Activated naive CD4-positive, alpha-beta T cell treated with anti-CD3 and anti-CD28 coated beads, Interleukin-2, amount 50 U/mL, for 72 hours (primary cell): ENCODE results near the gene ARRB1. TPM values are rescaled to one million over a fixed set of nuclear protein-coding genes. Genes with fewer than 3 reads are reported as not detected.
A peak's percentile ranks its signal among the peaks of the same experiment; 100 is the strongest.

Experiments used
- ATAC-seq, 2 donors: fragments of 150-1000 bp; cut with Tn5 transposase; 2 replicates each; pipeline ENCODE4 v1.10.0; 2021; ENCODE audit warnings: mild to moderate bottlenecking in 2 of 2, moderate library complexity in 2 of 2
- DNase-seq, 2 donors: peaks; one replicate each; pipeline ENCODE4 v3.0.0; 2021 to 2022; ENCODE audit warnings: low spot score in 2 of 2
- H3K27ac Mint-ChIP-seq, 2 donors: one replicate each; pipeline ENCODE4 v1.8.0; 2022; ENCODE audit warnings: mild to moderate bottlenecking in 2 of 2, mixed read lengths in 2 of 2
- H3K36me3 Mint-ChIP-seq, 2 donors: one replicate each; pipeline ENCODE4 v1.8.0; 2022; ENCODE audit warnings: mixed read lengths in 2 of 2
- H3K9me3 Mint-ChIP-seq, 2 donors: one replicate each; pipeline ENCODE4 v1.8.0; 2022; ENCODE audit warnings: mixed read lengths in 2 of 2
- total RNA-seq, 2 donors: library from RNA; stranded (reverse); gene quantifications; one replicate each; pipeline ENCODE4 v1.2.3, GENCODE V29; 2022

ARRB1 gene
- total RNA-seq, 2 donors from 2014 or later, result 11.5 to 28.9 TPM

GRCh38 chr11:75268626-75269366 lies 82.7 kb downstream of the ARRB1 start:
- Mint-ChIP-seq H3K9me3 (no peaks in the 10 kb centered on the region), H3K36me3 (no peaks in the 10 kb centered on the region), H3K27ac (no peak overlapping the region)
- DNase-seq (no peak), ATAC-seq (no peak)

GRCh38 chr11:75267171-75267970 lies 84.1 kb downstream of the ARRB1 start:
- no peak overlapping the region for H3K27ac Mint-ChIP-seq
- no peak for DNase-seq
- H3K36me3 Mint-ChIP-seq, result no peaks in the 10 kb centered on the region
- H3K9me3 Mint-ChIP-seq, result no peaks in the 10 kb centered on the region
- no peak for ATAC-seq

DNA sequence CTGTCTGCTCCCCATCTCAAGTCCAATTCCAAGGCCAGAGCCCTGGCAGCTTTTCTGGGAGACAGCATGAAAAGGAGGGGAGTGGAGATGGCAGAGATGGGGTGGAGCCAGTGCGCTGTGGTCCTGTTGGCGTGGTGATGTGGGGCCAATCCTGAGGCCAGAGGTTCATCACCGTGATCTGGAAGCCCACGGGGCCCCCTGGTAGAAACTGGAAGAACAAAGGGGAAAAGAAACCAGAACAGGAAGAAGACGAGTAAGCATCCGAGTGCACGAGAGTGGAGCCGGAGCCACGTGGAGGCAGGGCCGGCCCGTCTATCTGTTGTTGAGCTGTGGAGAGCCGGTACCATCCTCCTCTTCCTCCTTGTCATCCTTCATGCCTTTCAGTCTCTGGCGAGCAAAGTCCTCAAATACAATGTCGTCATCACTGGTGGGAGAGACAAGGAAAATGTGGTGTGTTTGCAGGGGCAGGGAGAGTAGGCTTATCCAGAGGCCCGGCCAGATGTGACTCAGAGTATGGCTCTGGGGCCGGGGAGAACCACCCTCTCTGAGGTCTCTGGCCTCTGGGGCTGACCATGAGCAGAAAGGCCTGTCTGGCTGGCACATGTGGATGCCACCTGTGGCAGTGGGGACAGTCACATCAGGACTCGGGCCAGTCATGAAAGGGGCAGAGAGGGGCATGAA lies 85.5 kb downstream of the ARRB1 start:
- ATAC-seq (no peak), DNase-seq (no peak)
- peak overlapping the region in 1 of 2 donors; percentile 45 for H3K27ac Mint-ChIP-seq
- no peaks in the 10 kb centered on the region for H3K9me3 Mint-ChIP-seq
- H3K36me3 Mint-ChIP-seq, result no peaks in the 10 kb centered on the region

GRCh38 chr11:75264971-75265370 lies 86.5 kb downstream of the ARRB1 start:
- Mint-ChIP-seq H3K27ac (no peak overlapping the region), H3K9me3 (no peaks in the 10 kb centered on the region), H3K36me3 (no peaks in the 10 kb centered on the region)
- DNase-seq (no peak), ATAC-seq (no peak)

- ATAC-seq (peak; percentile 19 to 32), DNase-seq (no peak)
- H3K36me3 Mint-ChIP-seq, result no peaks in the 10 kb centered on the region
- H3K27ac Mint-ChIP-seq, result peak overlapping the region in 1 of 2 donors; percentile 58
- H3K9me3 Mint-ChIP-seq, result no peaks in the 10 kb centered on the region
Measured at GRCh38 chr11:75264356-75264755, 87.1 kb downstream of the ARRB1 start.

DNA sequence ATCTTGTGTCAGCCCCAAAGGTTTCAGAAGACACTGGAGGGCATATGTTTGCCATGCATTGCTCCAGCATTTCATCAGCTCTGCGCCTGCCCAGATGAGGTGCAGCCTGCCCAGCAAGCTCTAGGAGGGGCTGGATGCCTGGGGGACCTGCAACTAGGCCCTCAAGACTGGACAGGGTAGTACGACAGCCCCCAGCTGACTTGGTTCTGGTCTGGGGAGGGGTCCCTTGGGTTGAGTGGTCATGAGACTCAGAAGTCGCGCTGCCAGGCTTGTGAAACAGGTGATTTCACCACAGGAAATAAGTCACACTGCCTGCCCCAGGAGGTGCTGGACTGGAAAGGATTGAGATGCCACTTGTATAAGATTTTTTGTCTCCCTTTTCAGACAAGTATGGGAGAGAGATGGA lies 87.5 kb downstream of the ARRB1 start:
- Mint-ChIP-seq H3K27ac (peak overlapping the region in 1 of 2 donors; percentile 58), H3K36me3 (no peaks in the 10 kb centered on the region), H3K9me3 (no peaks in the 10 kb centered on the region)
- DNase-seq (no peak), ATAC-seq (peak; percentile 59 to 77)

DNA sequence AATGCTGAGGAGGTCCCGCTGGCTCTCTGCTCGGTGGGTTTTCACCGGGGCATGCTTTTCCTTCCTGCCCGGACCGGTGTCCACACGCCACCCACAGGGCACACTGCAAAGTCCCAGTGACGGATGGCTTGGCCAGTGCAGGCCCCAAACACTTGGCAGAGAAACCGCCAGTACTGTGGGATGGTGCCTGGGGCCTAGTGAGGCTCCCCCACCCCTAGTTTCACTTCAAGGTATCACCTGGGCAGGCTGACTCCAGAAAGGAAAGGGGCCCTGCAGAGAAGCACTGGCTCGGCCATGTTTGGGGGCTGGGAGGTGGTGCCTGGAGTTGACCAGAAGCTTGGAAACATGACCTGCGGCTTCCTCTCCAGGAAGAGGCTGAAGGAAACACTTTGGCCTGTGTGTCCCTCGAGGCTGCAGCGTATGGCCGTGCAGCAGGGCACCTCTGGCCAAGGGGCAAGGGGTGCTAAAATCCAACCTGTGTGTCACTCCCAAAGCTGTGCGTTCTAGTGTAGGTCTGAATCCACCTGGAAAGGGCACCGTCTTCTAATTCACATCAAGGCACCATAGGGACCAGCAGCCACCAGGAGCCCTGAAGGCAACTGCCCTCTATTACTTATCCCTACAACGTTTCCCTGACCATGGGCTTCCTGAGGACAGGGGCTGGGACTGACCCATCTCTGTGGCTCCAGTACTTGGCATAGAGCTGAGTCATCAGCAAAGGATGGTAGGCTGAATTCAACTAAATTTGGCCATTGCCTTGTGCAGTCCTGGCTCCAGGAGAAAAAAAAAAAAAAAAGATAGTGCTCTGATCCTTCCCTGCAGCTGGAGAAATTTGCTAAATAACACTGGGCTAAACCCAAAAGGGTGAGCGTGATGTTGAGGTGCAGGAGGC lies 88.3 kb downstream of the ARRB1 start:
- no peaks in the 10 kb centered on the region for H3K36me3 Mint-ChIP-seq
- no peaks in the 10 kb centered on the region for H3K9me3 Mint-ChIP-seq
- ATAC-seq, result peak in 1 of 2 donors; percentile 41
- peak overlapping the region in 1 of 2 donors; percentile 58 for H3K27ac Mint-ChIP-seq
- no peak for DNase-seq

- no peak for ATAC-seq
- Mint-ChIP-seq H3K9me3 (no peaks in the 10 kb centered on the region), H3K27ac (no peak overlapping the region), H3K36me3 (no peaks in the 10 kb centered on the region)
- no peak for DNase-seq
Measured at GRCh38 chr11:75262436-75262835, 89.0 kb downstream of the ARRB1 start.

DNA sequence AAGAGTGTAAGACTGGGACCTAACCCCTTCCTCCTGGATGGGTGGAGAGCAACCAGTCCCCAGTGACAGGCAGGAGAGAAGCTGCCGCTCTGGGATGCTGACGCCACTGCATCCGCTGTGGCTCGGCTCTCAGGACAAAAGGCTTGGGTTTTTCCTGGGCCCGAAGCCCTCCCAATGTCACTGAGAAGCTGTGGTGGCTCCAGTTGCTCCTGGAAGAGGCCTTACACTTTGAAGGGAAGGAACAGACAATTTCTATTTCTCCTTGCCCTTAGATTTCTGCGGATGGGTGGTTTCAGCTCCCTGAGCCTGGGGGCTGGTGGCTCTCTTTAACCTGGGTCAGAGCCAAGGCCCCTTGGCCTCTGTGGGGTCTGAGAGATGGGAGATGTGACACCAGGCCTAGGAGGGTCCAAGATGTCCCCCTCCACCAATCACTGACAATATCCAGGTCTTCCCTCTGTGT lies 89.5 kb downstream of the ARRB1 start:
- DNase-seq, result no peak
- H3K9me3 Mint-ChIP-seq, result no peaks in the 10 kb centered on the region
- ATAC-seq, result no peak
- no peak overlapping the region for H3K27ac Mint-ChIP-seq
- H3K36me3 Mint-ChIP-seq, result no peaks in the 10 kb centered on the region

- DNase-seq, result no peak
- ATAC-seq, result no peak
- no peaks in the 10 kb centered on the region for H3K9me3 Mint-ChIP-seq
- H3K36me3 Mint-ChIP-seq, result no peaks in the 10 kb centered on the region
- no peak overlapping the region for H3K27ac Mint-ChIP-seq
Measured at GRCh38 chr11:75260396-75261170, 90.9 kb downstream of the ARRB1 start.

GRCh38 chr11:75254326-75254725 lies 97.1 kb downstream of the ARRB1 start:
- H3K27ac Mint-ChIP-seq, result no peak overlapping the region
- H3K36me3 Mint-ChIP-seq, result no peaks in the 10 kb centered on the region
- no peak for DNase-seq
- H3K9me3 Mint-ChIP-seq, result no peaks in the 10 kb centered on the region
- no peak for ATAC-seq

GRCh38 chr11:75249704-75250103 lies 101.8 kb downstream of the ARRB1 start:
- Mint-ChIP-seq H3K36me3 (no peaks in the 10 kb centered on the region), H3K9me3 (no peaks in the 10 kb centered on the region), H3K27ac (no peak overlapping the region)
- no peak for DNase-seq
- no peak for ATAC-seq

- no peak for ATAC-seq
- no peaks in the 10 kb centered on the region for H3K9me3 Mint-ChIP-seq
- no peak overlapping the region for H3K27ac Mint-ChIP-seq
- no peak for DNase-seq
- no peaks in the 10 kb centered on the region for H3K36me3 Mint-ChIP-seq
Measured at GRCh38 chr11:75248924-75249256, 102.6 kb downstream of the ARRB1 start.

DNA sequence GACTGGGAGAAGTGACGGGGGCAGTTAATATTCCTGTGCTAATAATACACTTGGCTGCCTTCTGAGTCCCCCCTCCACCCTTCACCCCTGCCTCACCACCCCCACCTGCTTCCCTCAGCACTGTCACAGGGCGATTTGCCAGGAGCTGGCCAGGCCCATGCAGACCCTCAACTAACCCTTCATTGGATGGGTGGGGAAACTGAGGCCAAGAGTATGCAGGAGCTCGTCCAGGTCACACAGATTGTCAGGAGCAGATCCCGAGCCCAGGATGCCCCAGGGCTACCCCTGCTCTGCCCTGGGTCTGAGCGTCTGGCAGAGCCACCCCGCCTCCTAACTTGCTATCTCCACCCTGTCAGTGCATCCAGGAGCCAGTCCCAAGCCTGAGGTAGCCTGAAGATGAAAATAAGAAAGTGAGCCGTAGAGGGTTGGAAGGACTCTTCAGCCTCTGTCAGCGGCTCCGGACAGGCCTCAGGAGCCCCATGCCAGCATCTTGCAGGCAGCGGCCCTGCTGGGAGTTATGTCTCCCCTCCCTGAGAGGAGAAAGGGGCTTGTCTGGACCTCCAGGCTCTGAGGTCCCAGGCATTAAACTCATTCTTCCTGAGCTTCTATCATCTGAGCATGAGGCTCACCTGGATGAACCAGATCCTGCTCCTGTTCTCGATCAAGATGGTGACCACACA lies 104.7 kb downstream of the ARRB1 start:
- Mint-ChIP-seq H3K27ac (no peak overlapping the region), H3K36me3 (no peaks in the 10 kb centered on the region), H3K9me3 (no peaks in the 10 kb centered on the region)
- no peak for ATAC-seq
- DNase-seq, result no peak

- Mint-ChIP-seq H3K9me3 (no peaks in the 10 kb centered on the region), H3K36me3 (no peaks in the 10 kb centered on the region), H3K27ac (no peak overlapping the region)
- ATAC-seq, result no peak
- DNase-seq, result no peak
Measured at GRCh38 chr11:75246006-75246670, 105.3 kb downstream of the ARRB1 start.
